ENCODE results near the gene MGAT1.

DNA sequence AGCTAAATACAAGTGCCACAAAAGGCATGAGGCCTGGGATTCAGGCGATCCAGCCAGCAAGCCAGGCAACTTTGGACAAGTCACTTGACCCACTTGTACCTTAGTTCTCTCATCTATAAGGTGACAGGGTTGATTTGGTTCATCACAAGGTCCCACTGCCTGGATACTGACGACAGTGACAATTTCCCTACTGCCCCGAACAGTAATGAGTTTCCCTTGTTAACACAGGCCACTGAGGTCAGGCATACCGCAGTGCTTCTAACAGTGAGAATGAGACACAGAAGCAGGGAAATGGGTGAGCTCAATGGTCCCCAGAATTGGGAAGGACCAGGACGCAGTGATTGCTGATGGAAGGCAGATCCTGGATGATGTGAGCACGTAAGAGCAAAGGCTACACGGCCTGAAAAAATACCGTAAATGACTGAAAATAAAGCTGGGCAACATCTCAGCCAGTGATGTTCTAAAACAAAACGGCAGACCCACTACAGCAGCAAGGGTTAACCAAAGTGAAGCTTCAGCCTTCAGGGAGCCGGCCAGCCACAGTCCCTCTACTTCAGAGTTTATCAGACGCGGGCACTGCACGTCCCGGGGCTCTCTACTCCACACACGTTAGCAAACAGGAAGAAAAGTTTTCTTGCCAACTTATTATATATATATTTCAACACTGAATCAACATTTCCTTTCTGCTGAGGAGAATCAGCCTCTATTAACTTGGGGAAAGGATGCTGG lies 846 bp downstream of the MGAT1 start:
- TF ChIP-seq, protein P1, sequence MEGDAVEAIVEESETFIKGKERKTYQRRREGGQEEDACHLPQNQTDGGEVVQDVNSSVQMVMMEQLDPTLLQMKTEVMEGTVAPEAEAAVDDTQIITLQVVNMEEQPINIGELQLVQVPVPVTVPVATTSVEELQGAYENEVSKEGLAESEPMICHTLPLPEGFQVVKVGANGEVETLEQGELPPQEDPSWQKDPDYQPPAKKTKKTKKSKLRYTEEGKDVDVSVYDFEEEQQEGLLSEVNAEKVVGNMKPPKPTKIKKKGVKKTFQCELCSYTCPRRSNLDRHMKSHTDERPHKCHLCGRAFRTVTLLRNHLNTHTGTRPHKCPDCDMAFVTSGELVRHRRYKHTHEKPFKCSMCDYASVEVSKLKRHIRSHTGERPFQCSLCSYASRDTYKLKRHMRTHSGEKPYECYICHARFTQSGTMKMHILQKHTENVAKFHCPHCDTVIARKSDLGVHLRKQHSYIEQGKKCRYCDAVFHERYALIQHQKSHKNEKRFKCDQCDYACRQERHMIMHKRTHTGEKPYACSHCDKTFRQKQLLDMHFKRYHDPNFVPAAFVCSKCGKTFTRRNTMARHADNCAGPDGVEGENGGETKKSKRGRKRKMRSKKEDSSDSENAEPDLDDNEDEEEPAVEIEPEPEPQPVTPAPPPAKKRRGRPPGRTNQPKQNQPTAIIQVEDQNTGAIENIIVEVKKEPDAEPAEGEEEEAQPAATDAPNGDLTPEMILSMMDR (IDR thresholded peaks at IDR 0.05), result no peak
- no peak for TF ChIP-seq POLR2A (IDR thresholded peaks at IDR 0.05)

All from Peyer's patch (tissue), 4 donors.